OCI-LY7 (cell line): ENCODE data around the gene AMOTL1. TPM values are rescaled to one million over a fixed set of nuclear protein-coding genes. Genes with fewer than 3 reads are reported as not detected.

ENCODE experiments used
- BruUV-seq: library from RNA; stranded (reverse); fragments of 400-500 nt; replicated peaks from 2 replicates; lab custom pipeline; 2021; lab: Mats Ljungman, UMichigan
- CTCF ChIA-PET: fragments of 300-600 bp; sonication (Branson Sonifier 250); formaldehyde crosslinking; loops from one replicate; lab custom pipeline; 2022; ENCODE audit warnings: antibody characterized with exemption; ENCODE audit not compliant: unreplicated experiment; lab: Charles Lee
- POLR2A ChIA-PET: fragments of 300-600 bp; sonication (Branson Sonifier 250); formaldehyde crosslinking; loops from one replicate; lab custom pipeline; 2022; ENCODE audit warnings: antibody characterized with exemption; lab: Charles Lee
- DNase-seq: peaks from one replicate; pipeline ENCODE4 v3.0.0-alpha.2; 2015; ENCODE audit warnings: low spot score
- H2AFZ ChIP-seq: fragments of 200-600 bp; sonication (generic), shearing (Covaris generic); 2 replicates; pipeline ENCODE4 v1.6.1; 2014; ENCODE audit warnings: mild to moderate bottlenecking, antibody characterized with exemption, low read length, moderate library complexity
- H3K27ac ChIP-seq: fragments of 200-600 bp; sonication (generic); 2 replicates; pipeline ENCODE4 v1.5.1; 2014; ENCODE audit warnings: mixed run types, low read depth, mild to moderate bottlenecking, moderate library complexity, low read length, inconsistent platforms; ENCODE audit not compliant: poor library complexity, severe bottlenecking
- H3K36me3 ChIP-seq: fragments of 200-600 bp; sonication (generic); 2 replicates; pipeline ENCODE4 v1.6.1; 2014; ENCODE audit warnings: mild to moderate bottlenecking, antibody characterized with exemption, low read length, moderate library complexity, mixed read lengths; ENCODE audit not compliant: insufficient read depth
- H3K4me1 ChIP-seq: fragments of 200-600 bp; sonication (generic); 2 replicates; pipeline ENCODE4 v1.5.1; 2014; ENCODE audit warnings: mild to moderate bottlenecking, low read length; ENCODE audit not compliant: insufficient read depth, poor library complexity, severe bottlenecking
- H3K4me2 ChIP-seq: fragments of 200-600 bp; sonication (generic); 2 replicates; pipeline ENCODE4 v1.6.1; 2014; ENCODE audit warnings: mild to moderate bottlenecking, low read length
- H3K4me3 ChIP-seq: fragments of 200-600 bp; sonication (generic); 2 replicates; pipeline ENCODE4 v1.5.1; 2014; ENCODE audit warnings: mild to moderate bottlenecking, low read depth, low read length; ENCODE audit not compliant: poor library complexity, severe bottlenecking
- H3K79me2 ChIP-seq: fragments of 200-600 bp; sonication (generic); 2 replicates; pipeline ENCODE4 v1.6.1; 2016; ENCODE audit warnings: low read depth, mild to moderate bottlenecking, low read length, moderate library complexity, mixed read lengths; ENCODE audit not compliant: insufficient read depth
- H3K9me2 ChIP-seq: fragments of 200-600 bp; sonication (generic); 2 replicates; pipeline ENCODE4 v1.6.1; 2016; ENCODE audit warnings: mild to moderate bottlenecking, low read length, mixed read lengths; ENCODE audit not compliant: insufficient read depth
- H3K9me3 ChIP-seq: fragments of 200-600 bp; sonication (generic); 2 replicates; pipeline ENCODE4 v1.6.1; 2014; ENCODE audit warnings: mild to moderate bottlenecking, mixed run types, low read length, mixed read lengths
- H4K20me1 ChIP-seq: fragments of 200-600 bp; sonication (generic); 2 replicates; pipeline ENCODE4 v1.6.1; 2014; ENCODE audit warnings: mild to moderate bottlenecking, antibody characterized with exemption, low read length, moderate library complexity, mixed read lengths; ENCODE audit not compliant: insufficient read depth
- CTCF ChIP-seq: fragments of 200-600 bp; sonication (generic); conservative IDR thresholded peaks from 2 replicates; pipeline ENCODE4 v1.5.1; 2014; ENCODE audit warnings: mild to moderate bottlenecking, antibody characterized with exemption, low read length, moderate library complexity, mixed read lengths
- EZH2phosphoT487 ChIP-seq: fragments of 200-600 bp; sonication (generic); IDR thresholded peaks from 2 replicates; pipeline ENCODE4 v1.6.1; 2018; ENCODE audit warnings: low read depth, borderline replicate concordance, mild to moderate bottlenecking, mixed run types, antibody characterized with exemption, low read length, moderate library complexity, mixed read lengths
- intact Hi-C: fragments of 100-400 bp; cut with micrococcal nuclease; formaldehyde crosslinking; loops from one replicate; pipeline ENCODE4 v1.10.0; 2022; ENCODE audit not compliant: unreplicated experiment
- total RNA-seq, 2 experiments: library from RNA; depleted of rRNA in 1 of 2; stranded (reverse); fragments of >200 nt in 1 of 2; shearing (Covaris generic) in 1 of 2; gene quantifications; 2 replicates each; pipeline ENCODE4 v1.2.3, GENCODE V29; 2014 to 2022

The AMOTL1 gene
- total RNA-seq, 2 experiments from 2014 or later = not detected

GRCh38 chr11:94741022-94741679 lies 27.0 kb upstream of the AMOTL1 start:
- Histone ChIP-seq H3K9me2 (no peaks in the 10 kb centered on the region), H2AFZ (no peak overlapping the region), H4K20me1 (no peaks in the 10 kb centered on the region), H3K36me3 (no peaks in the 10 kb centered on the region), H3K27ac (no peak overlapping the region), H3K4me1 (no peaks in the 10 kb centered on the region), H3K79me2 (no peaks in the 10 kb centered on the region), H3K9me3 (no peaks in the 10 kb centered on the region), H3K4me2 (no peak overlapping the region), H3K4me3 (no peak overlapping the region)
- TF ChIP-seq EZH2phosphoT487 = no peak
- no peak for TF ChIP-seq CTCF
- intact Hi-C loops = no loop called here
- CTCF ChIA-PET = no interaction called here
- POLR2A ChIA-PET = no interaction called here
- no TSS peak for BruUV-seq
- DNase-seq = no peak

GRCh38 chr11:94742665-94743064 lies 25.5 kb upstream of the AMOTL1 start:
- DNase-seq = no peak
- H3K9me3 ChIP-seq = no peaks in the 10 kb centered on the region
- ChIA-PET CTCF (no interaction called here), POLR2A (interaction anchor here (0.6 kb wide), 1 partner anchor 86 kb away, joined by 4 read pairs; no protein-coding TSS in a partner anchor)
- H3K4me1 ChIP-seq = no peaks in the 10 kb centered on the region
- H3K4me2 ChIP-seq = no peak overlapping the region
- H3K4me3 ChIP-seq = no peak overlapping the region
- H3K27ac ChIP-seq = no peak overlapping the region
- no TSS peak for BruUV-seq
- TF ChIP-seq CTCF (no peak), EZH2phosphoT487 (no peak)
- H2AFZ ChIP-seq = no peak overlapping the region
- H3K36me3 ChIP-seq = no peaks in the 10 kb centered on the region
- H3K79me2 ChIP-seq = no peaks in the 10 kb centered on the region
- H4K20me1 ChIP-seq = no peaks in the 10 kb centered on the region
- intact Hi-C loops = no loop called here
- H3K9me2 ChIP-seq = no peaks in the 10 kb centered on the region

- TF ChIP-seq CTCF (no peak), EZH2phosphoT487 (no peak)
- Histone ChIP-seq H3K9me2 (no peaks in the 10 kb centered on the region), H4K20me1 (no peaks in the 10 kb centered on the region), H3K4me3 (no peak overlapping the region), H3K36me3 (no peaks in the 10 kb centered on the region), H3K79me2 (no peaks in the 10 kb centered on the region), H2AFZ (no peak overlapping the region), H3K27ac (no peak overlapping the region), H3K4me1 (no peaks in the 10 kb centered on the region), H3K9me3 (no peaks in the 10 kb centered on the region), H3K4me2 (no peak overlapping the region)
- no peak for DNase-seq
- BruUV-seq = no TSS peak
- intact Hi-C loops = no loop called here
- ChIA-PET POLR2A (interaction anchor here (1.5 kb wide), 1 partner anchor 10 kb away, joined by 3 read pairs; no protein-coding TSS in a partner anchor), CTCF (no interaction called here)
Observed at GRCh38 chr11:94746721-94747120, 21.4 kb upstream of the AMOTL1 start.
